IPS-15b (cell line): ENCODE measurements around the gene DLGAP1.
A peak's percentile ranks its signal among the peaks of the same experiment; 100 is the strongest.

Experiments
- H3K27me3 ChIP-seq: one replicate; pipeline ENCODE4 v1.6.1; 2013; ENCODE audit warnings: low read length; ENCODE audit not compliant: control insufficient read depth, insufficient read depth
- H3K36me3 ChIP-seq: one replicate; pipeline ENCODE4 v1.6.1; 2013; ENCODE audit warnings: low read length; ENCODE audit not compliant: control insufficient read depth, insufficient read depth
- H3K4me1 ChIP-seq: one replicate; pipeline ENCODE4 v1.6.1; 2013; ENCODE audit warnings: mild to moderate bottlenecking, low read length; ENCODE audit not compliant: control insufficient read depth, insufficient read depth
- H3K4me3 ChIP-seq: one replicate; pipeline ENCODE4 v1.5.1; 2013; ENCODE audit warnings: low read depth, low read length
- H3K9ac ChIP-seq: one replicate; pipeline ENCODE4 v1.6.1; 2013; ENCODE audit warnings: low read depth, mild to moderate bottlenecking, low read length
- H3K9me3 ChIP-seq: one replicate; pipeline ENCODE4 v1.6.1; 2013; ENCODE audit warnings: mild to moderate bottlenecking, low read length; ENCODE audit not compliant: control insufficient read depth, insufficient read depth

Gene DLGAP1

DNA sequence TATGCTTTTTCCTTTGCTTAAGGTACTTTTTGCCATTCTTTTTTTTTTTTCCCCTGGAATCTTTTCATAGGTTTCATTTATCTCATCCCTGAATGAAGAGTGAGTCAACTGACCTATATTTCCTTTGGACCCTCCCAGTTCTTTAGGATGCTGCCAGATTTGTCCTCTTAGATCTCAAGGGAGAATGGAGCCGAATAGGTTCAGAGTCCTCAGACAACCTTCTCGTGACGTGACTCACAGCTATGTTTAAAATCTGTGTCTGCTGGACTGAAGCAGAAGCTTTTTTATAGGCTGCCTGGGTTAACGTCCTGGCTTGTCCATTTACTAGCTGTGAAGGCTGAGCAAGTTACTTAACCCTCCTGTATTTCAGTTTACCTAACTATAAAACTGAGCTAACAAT is 358.6 kb downstream of the DLGAP1 start:
- no peak overlapping the region for H3K4me3 ChIP-seq
- no peaks in the 10 kb centered on the region for H3K36me3 ChIP-seq
- no peak overlapping the region for H3K9ac ChIP-seq
- H3K4me1 ChIP-seq, result peaks cover 8% of the 10 kb centered on the region
- no peaks in the 10 kb centered on the region for H3K27me3 ChIP-seq
- H3K9me3 ChIP-seq, result no peaks in the 10 kb centered on the region

- no peaks in the 10 kb centered on the region for H3K36me3 ChIP-seq
- H3K27me3 ChIP-seq, result no peaks in the 10 kb centered on the region
- H3K4me1 ChIP-seq, result peaks cover 8% of the 10 kb centered on the region
- H3K9me3 ChIP-seq, result no peaks in the 10 kb centered on the region
- no peak overlapping the region for H3K4me3 ChIP-seq
- H3K9ac ChIP-seq, result no peak overlapping the region
These were observed 361.4 kb downstream of the DLGAP1 start for GRCh38 chr18:4093676-4094075.

GRCh38 chr18:4084382-4084900 is 370.7 kb downstream of the DLGAP1 start:
- no peaks in the 10 kb centered on the region for H3K27me3 ChIP-seq
- H3K9me3 ChIP-seq, result peaks cover 3% of the 10 kb centered on the region
- no peak overlapping the region for H3K4me3 ChIP-seq
- no peaks in the 10 kb centered on the region for H3K36me3 ChIP-seq
- peaks cover 20% of the 10 kb centered on the region for H3K4me1 ChIP-seq
- H3K9ac ChIP-seq, result no peak overlapping the region

DNA sequence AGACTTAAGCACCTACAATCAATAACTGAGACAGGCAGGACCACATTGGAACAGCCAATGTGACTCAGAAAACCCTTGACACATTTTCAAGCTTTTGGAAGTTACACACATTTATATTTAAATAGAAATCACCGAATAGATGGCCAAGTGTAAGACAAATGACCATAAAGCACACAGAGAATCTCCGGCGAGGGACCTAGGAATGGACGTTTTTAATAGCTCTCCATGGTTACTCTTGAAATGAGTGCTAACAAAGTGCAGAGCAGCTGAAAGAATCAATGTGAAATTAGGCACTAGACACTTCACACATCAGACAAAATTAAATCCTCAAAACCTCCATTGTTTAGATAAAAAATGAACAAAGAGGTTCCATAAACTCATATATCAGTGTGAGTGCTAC is 376.9 kb downstream of the DLGAP1 start:
- no peaks in the 10 kb centered on the region for H3K4me1 ChIP-seq
- no peaks in the 10 kb centered on the region for H3K27me3 ChIP-seq

GRCh38 chr18:4077721-4078120 is 377.4 kb downstream of the DLGAP1 start:
- Histone ChIP-seq H3K9ac (no peak overlapping the region), H3K36me3 (no peaks in the 10 kb centered on the region), H3K27me3 (no peaks in the 10 kb centered on the region), H3K4me1 (no peaks in the 10 kb centered on the region), H3K9me3 (peaks cover 3% of the 10 kb centered on the region), H3K4me3 (no peak overlapping the region)

More for the DNA sequence above, 376.9 kb downstream of the DLGAP1 start:
- no peak overlapping the region for H3K4me3 ChIP-seq
- no peaks in the 10 kb centered on the region for H3K36me3 ChIP-seq
- no peak overlapping the region for H3K9ac ChIP-seq
- H3K9me3 ChIP-seq, result peaks cover 3% of the 10 kb centered on the region

- Histone ChIP-seq H3K4me1 (no peaks in the 10 kb centered on the region), H3K9me3 (no peaks in the 10 kb centered on the region), H3K4me3 (no peak overlapping the region), H3K9ac (peak overlapping the region; percentile 12), H3K36me3 (no peaks in the 10 kb centered on the region), H3K27me3 (no peaks in the 10 kb centered on the region)
These were observed 377.9 kb downstream of the DLGAP1 start for GRCh38 chr18:4077204-4077603.

- no peak overlapping the region for H3K4me3 ChIP-seq
- H3K9ac ChIP-seq, result no peak overlapping the region
- no peaks in the 10 kb centered on the region for H3K9me3 ChIP-seq
- H3K4me1 ChIP-seq, result no peaks in the 10 kb centered on the region
- no peaks in the 10 kb centered on the region for H3K36me3 ChIP-seq
- H3K27me3 ChIP-seq, result no peaks in the 10 kb centered on the region
These were observed 380.5 kb downstream of the DLGAP1 start for GRCh38 chr18:4074647-4075046.

DNA sequence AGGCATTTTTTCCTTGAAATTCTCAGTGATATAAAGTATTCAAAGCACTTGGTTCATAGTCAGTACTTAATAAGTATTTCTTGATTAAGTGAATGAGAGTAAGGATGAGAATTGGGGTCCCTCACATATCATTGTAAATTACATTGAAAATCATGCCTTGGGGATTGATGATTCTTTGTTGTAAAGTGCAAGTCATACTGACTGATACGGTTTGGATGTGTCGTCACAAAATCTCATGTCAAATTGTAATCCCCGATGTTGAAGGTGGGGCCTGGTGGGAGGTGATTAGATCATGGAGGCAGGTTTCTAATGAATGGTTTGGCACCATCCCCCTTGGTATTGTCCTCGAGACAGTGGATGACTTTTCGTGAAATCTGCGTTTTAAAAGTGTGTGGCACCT is 385.9 kb downstream of the DLGAP1 start:
- Histone ChIP-seq H3K4me3 (no peak overlapping the region), H3K4me1 (no peaks in the 10 kb centered on the region), H3K36me3 (no peaks in the 10 kb centered on the region), H3K9me3 (peaks cover 5% of the 10 kb centered on the region), H3K9ac (no peak overlapping the region), H3K27me3 (no peaks in the 10 kb centered on the region)

DNA sequence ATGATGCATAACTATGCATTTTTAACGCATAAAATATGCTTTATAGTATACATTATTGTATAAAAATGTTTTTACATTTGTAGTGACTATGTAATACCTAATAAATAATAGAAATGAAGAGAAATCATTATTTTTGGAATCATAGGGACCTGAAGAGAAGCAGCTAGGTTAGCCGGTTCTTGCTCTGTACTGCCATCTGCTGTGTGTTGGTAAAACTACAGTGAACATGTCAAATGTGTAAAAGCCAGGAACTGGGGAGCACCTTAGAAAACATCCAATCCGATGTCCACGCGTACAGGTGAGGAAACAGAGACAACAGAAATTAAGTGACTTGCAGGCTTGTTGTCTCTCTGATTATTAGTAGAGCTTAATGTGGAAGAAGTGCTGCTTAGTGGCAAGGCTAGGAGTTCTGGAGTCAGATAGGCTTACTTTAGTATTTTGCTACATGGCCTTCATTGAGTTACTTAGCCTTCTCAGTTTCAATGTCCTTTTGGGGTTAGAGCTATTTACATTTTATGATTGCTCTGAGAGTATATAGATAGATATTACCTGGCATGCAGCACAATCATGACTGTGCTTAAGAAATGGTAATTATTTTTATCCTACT is 386.5 kb downstream of the DLGAP1 start:
- Histone ChIP-seq H3K36me3 (no peaks in the 10 kb centered on the region), H3K27me3 (no peaks in the 10 kb centered on the region), H3K4me1 (no peaks in the 10 kb centered on the region), H3K9me3 (peaks cover 9% of the 10 kb centered on the region), H3K4me3 (no peak overlapping the region), H3K9ac (no peak overlapping the region)

DNA sequence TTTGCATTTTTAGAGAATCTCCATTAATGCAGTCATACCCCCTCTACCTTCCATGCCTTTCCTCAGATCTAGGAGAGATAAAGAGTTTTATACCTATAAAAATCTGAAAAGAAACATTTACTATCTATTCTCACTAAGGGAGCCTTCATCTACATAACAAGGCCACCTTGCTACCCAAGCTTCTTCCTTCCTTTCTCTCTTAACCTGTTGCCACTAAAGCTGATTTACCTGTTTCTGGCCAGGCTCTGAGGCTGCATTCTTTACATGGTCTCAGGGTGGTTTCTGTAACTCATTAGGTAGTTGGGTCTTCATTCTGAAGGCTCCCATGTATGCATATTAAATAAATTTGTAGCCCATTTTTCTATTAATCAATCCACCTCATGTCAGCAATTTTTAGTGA is 391.6 kb downstream of the DLGAP1 start:
- H3K9me3 ChIP-seq, result peaks cover 30% of the 10 kb centered on the region
- H3K4me3 ChIP-seq, result no peak overlapping the region
- no peak overlapping the region for H3K9ac ChIP-seq
- no peaks in the 10 kb centered on the region for H3K4me1 ChIP-seq
- no peaks in the 10 kb centered on the region for H3K36me3 ChIP-seq
- H3K27me3 ChIP-seq, result no peaks in the 10 kb centered on the region

GRCh38 chr18:4060427-4061281 is 394.5 kb downstream of the DLGAP1 start:
- Histone ChIP-seq H3K4me3 (no peak overlapping the region), H3K9me3 (peaks cover 30% of the 10 kb centered on the region)

GRCh38 chr18:4058179-4058578 is 396.9 kb downstream of the DLGAP1 start:
- Histone ChIP-seq H3K4me3 (no peak overlapping the region), H3K4me1 (no peaks in the 10 kb centered on the region), H3K9me3 (peaks cover 21% of the 10 kb centered on the region)

More at GRCh38 chr18:4060427-4061281, 394.5 kb downstream of the DLGAP1 start:
- H3K36me3 ChIP-seq, result no peaks in the 10 kb centered on the region
- no peak overlapping the region for H3K9ac ChIP-seq
- no peaks in the 10 kb centered on the region for H3K27me3 ChIP-seq
- no peaks in the 10 kb centered on the region for H3K4me1 ChIP-seq

More at GRCh38 chr18:4058179-4058578, 396.9 kb downstream of the DLGAP1 start:
- H3K9ac ChIP-seq, result no peak overlapping the region
- H3K36me3 ChIP-seq, result no peaks in the 10 kb centered on the region
- H3K27me3 ChIP-seq, result no peaks in the 10 kb centered on the region
